GM06990 (cell line): ENCODE data around the gene PCDHB11.
"Not testable (repeated sequence)": the region's sequence is repeated elsewhere in the genome, so short reads cannot be mapped to it uniquely, and the experiment has no call there.

Source experiments
- DNase-seq: peaks from one replicate; pipeline ENCODE4 v3.0.0-alpha.2; 2011; ENCODE audit not compliant: insufficient read length; ENCODE audit errors: extremely low read depth
- H3K27me3 ChIP-seq: replicated peaks from 2 replicates; pipeline ENCODE4 v1.6.0; 2011; ENCODE audit warnings: low read length; ENCODE audit not compliant: control insufficient read depth, insufficient read depth
- H3K36me3 ChIP-seq: 2 replicates; pipeline ENCODE4 v1.5.1; 2011; ENCODE audit warnings: low read length; ENCODE audit not compliant: control insufficient read depth, insufficient read depth
- H3K4me3 ChIP-seq: replicated peaks from 2 replicates; pipeline ENCODE4 v1.5.1; 2011; ENCODE audit warnings: low read depth, mild to moderate bottlenecking, control low read depth, low read length
- TF ChIP-seq, protein P1 (sequence below): IDR thresholded peaks from 2 replicates; pipeline ENCODE4 v1.5.1; 2011; ENCODE audit warnings: low read length, control low read depth, mild to moderate bottlenecking, inconsistent platforms; ENCODE audit not compliant: insufficient read depth, poor library complexity, severe bottlenecking

The PCDHB11 gene

DNA sequence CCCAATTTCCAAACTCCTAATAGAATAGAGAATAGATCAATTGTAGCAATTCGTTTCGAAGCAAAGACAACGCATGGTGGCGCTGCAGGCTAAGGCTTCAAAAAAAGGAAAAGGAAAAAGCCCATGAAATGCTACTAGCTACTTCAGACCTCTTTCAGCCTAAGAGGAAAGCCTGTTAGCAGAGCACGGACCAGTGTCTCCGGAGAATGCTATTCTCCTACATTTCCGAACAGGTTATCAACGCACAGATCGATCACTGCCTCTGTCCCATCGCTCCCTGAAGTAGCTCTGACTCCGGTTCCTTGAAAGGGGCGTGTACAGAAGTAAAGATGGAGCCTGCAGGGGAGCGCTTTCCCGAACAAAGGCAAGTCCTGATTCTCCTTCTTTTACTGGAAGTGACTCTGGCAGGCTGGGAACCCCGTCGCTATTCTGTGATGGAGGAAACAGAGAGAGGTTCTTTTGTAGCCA lies 45.9 kb downstream of the PCDHB11 start, which contains the start of gene PCDHB15:
TSS of gene PCDHB15 (plus strand) at position 146 of the 468 bp plus-strand sequence. CDS start at position 330, 184 bp downstream.
- H3K27me3 ChIP-seq = no peaks in the 10 kb centered on the region
- TF ChIP-seq, protein P1, sequence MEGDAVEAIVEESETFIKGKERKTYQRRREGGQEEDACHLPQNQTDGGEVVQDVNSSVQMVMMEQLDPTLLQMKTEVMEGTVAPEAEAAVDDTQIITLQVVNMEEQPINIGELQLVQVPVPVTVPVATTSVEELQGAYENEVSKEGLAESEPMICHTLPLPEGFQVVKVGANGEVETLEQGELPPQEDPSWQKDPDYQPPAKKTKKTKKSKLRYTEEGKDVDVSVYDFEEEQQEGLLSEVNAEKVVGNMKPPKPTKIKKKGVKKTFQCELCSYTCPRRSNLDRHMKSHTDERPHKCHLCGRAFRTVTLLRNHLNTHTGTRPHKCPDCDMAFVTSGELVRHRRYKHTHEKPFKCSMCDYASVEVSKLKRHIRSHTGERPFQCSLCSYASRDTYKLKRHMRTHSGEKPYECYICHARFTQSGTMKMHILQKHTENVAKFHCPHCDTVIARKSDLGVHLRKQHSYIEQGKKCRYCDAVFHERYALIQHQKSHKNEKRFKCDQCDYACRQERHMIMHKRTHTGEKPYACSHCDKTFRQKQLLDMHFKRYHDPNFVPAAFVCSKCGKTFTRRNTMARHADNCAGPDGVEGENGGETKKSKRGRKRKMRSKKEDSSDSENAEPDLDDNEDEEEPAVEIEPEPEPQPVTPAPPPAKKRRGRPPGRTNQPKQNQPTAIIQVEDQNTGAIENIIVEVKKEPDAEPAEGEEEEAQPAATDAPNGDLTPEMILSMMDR = peak; percentile 21
- DNase-seq = no peak
- H3K4me3 ChIP-seq = no peak within 1 kb of the TSS
- H3K36me3 ChIP-seq = no peaks in the 10 kb centered on the region

DNA sequence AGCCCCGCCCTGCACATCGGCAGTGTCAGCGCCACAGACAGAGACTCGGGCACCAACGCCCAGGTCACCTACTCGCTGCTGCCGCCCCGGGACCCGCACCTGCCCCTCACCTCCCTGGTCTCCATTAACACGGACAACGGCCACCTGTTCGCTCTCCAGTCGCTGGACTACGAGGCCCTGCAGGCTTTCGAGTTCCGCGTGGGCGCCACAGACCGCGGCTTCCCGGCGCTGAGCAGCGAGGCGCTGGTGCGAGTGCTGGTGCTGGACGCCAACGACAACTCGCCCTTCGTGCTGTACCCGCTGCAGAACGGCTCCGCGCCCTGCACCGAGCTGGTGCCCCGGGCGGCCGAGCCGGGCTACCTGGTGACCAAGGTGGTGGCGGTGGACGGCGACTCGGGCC lies 47.5 kb downstream of the PCDHB11 start:
- H3K4me3 ChIP-seq, DNase-seq, H3K36me3 ChIP-seq, H3K27me3 ChIP-seq: not testable (repeated sequence)

DNA sequence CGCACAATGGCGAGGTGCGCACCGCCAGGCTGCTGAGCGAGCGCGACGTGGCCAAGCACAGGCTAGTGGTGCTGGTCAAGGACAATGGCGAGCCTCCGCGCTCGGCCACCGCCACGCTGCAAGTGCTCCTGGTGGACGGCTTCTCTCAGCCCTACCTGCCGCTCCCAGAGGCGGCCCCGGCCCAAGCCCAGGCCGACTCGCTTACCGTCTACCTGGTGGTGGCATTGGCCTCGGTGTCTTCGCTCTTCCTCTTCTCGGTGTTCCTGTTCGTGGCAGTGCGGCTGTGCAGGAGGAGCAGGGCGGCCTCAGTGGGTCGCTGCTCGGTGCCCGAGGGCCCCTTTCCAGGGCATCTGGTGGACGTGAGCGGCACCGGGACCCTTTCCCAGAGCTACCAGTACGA lies 48.0 kb downstream of the PCDHB11 start:
- not testable (repeated sequence) for H3K36me3 ChIP-seq, DNase-seq, H3K27me3 ChIP-seq

DNA sequence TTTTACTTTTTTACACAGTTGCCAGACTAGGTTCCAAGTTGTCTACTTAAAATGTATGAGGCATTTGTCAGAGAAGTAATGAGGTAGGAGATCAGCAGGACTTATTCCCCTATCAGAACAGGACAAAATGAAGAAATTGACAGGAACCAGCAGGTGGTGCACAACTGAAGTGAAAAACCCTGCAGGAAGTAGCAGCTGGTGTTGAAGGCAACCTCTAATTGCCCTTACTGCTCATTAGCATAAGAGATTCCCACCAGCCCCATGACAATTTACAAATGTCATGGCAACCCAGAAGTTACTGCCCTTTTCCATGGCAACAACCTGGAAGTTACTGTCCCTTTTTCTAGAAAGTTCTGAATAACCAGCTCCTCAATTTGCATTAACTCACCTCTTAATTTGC lies 51.1 kb downstream of the PCDHB11 start:
- no peak overlapping the region for H3K4me3 ChIP-seq
- no peaks in the 10 kb centered on the region for H3K27me3 ChIP-seq
- no peaks in the 10 kb centered on the region for H3K36me3 ChIP-seq
- TF ChIP-seq, protein P1 = no peak
- no peak for DNase-seq

More for the DNA sequence above, 48.0 kb downstream of the PCDHB11 start:
- H3K4me3 ChIP-seq = not testable (repeated sequence)
